Fibroblast of pulmonary artery (primary cell): ENCODE results near the gene FAM161B.
A peak's percentile ranks its signal among the peaks of the same experiment; 100 is the strongest.

Experiments
- DNase-seq: peaks from one replicate; pipeline ENCODE4 v3.0.0-alpha.2; 2010; ENCODE audit warnings: low read depth
- H3K4me3 ChIP-seq: replicated peaks from 2 replicates; pipeline ENCODE4 v1.5.1; 2011; ENCODE audit warnings: low read depth, mild to moderate bottlenecking, control low read depth, low read length, moderate library complexity
- TF ChIP-seq, protein P1 (sequence below): IDR thresholded peaks from 2 replicates; pipeline ENCODE4 v1.5.1; 2011; ENCODE audit warnings: mild to moderate bottlenecking, control low read depth, low read length, inconsistent platforms; ENCODE audit errors: missing control alignments

FAM161B gene

GRCh38 chr14:73887694-73888459 lies 62.0 kb downstream of the FAM161B start:
- no peak for DNase-seq
- peak overlapping the region; percentile 89 for H3K4me3 ChIP-seq
- TF ChIP-seq, protein P1, sequence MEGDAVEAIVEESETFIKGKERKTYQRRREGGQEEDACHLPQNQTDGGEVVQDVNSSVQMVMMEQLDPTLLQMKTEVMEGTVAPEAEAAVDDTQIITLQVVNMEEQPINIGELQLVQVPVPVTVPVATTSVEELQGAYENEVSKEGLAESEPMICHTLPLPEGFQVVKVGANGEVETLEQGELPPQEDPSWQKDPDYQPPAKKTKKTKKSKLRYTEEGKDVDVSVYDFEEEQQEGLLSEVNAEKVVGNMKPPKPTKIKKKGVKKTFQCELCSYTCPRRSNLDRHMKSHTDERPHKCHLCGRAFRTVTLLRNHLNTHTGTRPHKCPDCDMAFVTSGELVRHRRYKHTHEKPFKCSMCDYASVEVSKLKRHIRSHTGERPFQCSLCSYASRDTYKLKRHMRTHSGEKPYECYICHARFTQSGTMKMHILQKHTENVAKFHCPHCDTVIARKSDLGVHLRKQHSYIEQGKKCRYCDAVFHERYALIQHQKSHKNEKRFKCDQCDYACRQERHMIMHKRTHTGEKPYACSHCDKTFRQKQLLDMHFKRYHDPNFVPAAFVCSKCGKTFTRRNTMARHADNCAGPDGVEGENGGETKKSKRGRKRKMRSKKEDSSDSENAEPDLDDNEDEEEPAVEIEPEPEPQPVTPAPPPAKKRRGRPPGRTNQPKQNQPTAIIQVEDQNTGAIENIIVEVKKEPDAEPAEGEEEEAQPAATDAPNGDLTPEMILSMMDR: no peak

- DNase-seq: no peak
- TF ChIP-seq, protein P1: no peak
These were observed 62.6 kb downstream of the FAM161B start for GRCh38 chr14:73887318-73887616.

GRCh38 chr14:73886449-73887317 lies 63.2 kb downstream of the FAM161B start, which contains the start of gene ZNF410:
ZNF410 (plus strand) TSS chr14:73886859; CDS start chr14:73892176, 5,317 bp downstream.
- H3K4me3 ChIP-seq: peak within 1 kb of the TSS; percentile 89
- TF ChIP-seq, protein P1: no peak
- peak; percentile 98 for DNase-seq

More at GRCh38 chr14:73887318-73887616, 62.6 kb downstream of the FAM161B start:
- peak overlapping the region; percentile 89 for H3K4me3 ChIP-seq

GRCh38 chr14:73884438-73885190 lies 65.3 kb downstream of the FAM161B start:
- no peak overlapping the region for H3K4me3 ChIP-seq
- TF ChIP-seq, protein P1: no peak

More at GRCh38 chr14:73884438-73885190, 65.3 kb downstream of the FAM161B start:
- no peak for DNase-seq
